ENCODE data around the gene BTF3. TPM values are rescaled to one million over a fixed set of nuclear protein-coding genes. Genes with fewer than 3 reads are reported as not detected.
"Not testable (repeated sequence)": the region's sequence is repeated elsewhere in the genome, so short reads cannot be mapped to it uniquely, and the experiment has no call there.

Gene BTF3
- total RNA-seq, 1 donor from 2014 or later = 325 TPM

DNA sequence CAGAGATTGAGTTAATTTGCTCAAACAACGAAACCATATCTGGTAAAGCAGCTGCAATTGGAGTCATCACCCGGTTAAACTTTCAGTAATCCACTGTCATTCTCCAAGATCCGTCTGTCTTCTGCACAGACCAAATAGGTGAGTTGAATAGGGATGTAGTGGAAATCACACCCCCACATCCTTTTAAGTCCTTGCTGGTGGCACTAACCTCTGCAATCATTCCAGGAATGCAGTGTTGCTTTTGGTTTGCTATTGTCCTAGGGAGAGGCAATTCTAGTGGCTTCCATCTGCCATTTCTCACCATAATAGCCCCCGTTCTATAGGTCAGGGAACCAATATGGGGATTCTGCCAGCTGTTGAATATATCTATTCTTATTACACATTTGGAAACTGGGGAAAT lies 14.6 kb upstream of the BTF3 start:
- DNase-seq (ENCODE audit: low spot score) = no peak
- intact Hi-C loops (cut with DNase I) = no loop called here

DNA sequence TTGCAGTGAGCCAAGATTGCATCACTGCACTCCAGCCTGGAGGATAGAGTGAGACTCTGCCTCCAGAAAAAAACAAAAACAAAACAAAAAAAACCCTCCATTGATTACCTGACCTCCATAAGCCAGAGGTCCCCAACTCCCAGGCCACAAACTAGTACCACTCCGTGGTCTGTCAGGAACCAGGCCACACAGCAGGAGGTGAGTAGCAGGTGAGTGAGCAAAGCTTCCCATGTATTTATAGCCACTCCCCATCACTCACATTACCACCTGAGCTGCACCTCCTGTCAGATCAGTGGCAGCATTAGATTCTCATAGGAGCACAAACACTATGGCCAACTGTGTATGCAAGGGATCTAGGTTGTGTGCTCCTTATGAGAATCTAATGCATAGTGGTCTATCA lies 13.7 kb upstream of the BTF3 start:
- no peak for DNase-seq (ENCODE audit: low spot score)
- intact Hi-C loops (cut with DNase I) = no loop called here

DNA sequence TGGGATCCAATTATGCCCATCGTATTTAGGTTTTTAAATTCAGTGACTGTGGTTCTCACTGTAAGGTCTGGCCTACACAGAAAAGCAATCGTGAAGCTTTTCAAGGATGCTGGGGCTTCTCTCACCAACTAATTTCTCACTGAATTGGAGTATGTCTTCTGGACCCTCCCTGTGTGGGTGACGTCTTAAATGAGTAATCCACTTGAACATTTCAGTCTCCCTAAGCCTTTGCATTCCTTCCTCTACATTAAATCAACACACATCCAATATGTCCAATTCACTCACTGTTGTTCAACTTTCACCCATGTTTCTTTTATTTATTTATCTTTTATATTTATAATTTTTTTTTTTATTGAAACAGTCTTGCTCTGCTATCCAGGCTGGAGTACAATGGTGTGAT lies 12.5 kb upstream of the BTF3 start:
- intact Hi-C loops (cut with DNase I) = no loop called here
- no peak for DNase-seq (ENCODE audit: low spot score)

DNA sequence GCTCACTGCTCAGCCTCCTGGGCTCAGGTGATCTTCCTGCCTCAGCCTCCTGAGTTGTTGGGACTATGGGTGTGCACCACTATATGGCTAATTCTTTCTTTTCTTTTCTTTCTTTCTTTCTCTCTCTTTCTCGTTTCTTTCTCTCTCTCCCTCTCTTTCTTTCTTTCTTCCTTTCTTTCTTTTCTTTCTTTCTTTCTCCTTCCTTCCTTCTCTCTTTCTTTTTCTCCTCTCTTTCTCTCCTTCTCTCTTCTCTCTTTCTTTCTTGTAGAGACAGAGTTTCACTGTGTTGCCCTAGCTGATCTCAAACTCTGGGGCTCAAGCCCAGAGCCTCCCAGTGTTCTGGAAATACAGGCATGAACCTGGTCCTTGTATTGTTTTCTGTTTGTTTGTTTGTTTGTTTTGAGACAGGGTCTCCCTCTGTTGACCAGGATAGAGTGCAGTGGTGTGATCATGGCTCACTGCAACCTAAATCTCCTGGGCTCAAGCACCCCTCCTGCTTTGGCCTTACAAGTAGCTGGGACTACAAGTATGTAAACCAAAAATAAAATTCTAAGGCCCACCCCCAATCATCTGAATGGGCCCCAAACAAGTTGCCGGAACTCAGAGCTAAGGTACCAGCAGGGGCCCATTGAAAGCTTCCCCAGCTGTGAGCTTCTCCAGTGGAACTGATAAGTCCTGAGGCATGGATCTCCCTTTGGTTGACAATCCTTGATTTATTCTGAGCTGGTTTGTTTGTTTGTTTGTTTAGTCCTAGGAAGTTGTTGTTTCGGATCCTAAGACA lies 11.9 kb upstream of the BTF3 start:
- intact Hi-C loops (cut with DNase I) = no loop called here
- DNase-seq (ENCODE audit: low spot score) = no peak

DNA sequence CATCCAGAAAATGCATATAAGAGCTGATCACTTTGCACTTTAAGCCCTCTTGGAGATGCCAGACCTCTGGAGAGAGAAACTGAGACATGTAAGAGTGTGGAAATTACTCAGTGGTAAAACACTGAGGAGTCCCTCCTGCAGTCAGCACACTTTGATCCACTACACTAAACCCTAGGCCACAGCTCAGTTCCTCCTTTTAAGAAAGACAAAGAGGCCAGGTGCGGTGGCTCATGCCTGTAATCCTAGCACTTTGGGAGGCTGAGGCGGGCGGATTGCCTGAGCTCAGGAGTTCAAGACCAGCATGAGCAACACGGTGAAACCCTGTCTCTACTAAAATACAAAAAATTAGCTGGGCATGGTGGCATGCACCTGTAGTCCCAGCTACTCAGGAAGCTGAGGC lies 11.0 kb upstream of the BTF3 start:
- DNase-seq (ENCODE audit: low spot score); intact Hi-C loops (cut with DNase I): not testable (repeated sequence)

DNA sequence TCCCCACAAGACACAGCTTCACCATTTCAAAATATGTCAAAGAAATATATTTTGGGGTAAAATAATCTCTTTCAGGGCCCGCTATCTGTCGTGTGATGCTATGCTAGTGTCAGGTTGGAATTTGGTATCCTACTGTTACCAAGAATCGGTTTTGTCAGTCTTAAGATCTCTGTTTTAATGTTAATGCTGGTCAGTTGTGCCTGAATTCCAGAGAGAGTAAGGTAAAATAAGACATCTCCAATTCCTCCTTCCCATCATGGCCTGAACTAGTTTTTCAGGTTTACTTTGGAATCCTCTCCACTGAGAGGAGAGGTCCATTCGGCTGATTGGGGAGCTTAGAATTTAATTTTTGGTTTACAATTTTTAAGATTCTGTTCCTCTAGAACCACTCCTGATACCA lies 10.4 kb upstream of the BTF3 start:
- intact Hi-C loops (cut with DNase I) = no loop called here
- DNase-seq (ENCODE audit: low spot score) = no peak

DNA sequence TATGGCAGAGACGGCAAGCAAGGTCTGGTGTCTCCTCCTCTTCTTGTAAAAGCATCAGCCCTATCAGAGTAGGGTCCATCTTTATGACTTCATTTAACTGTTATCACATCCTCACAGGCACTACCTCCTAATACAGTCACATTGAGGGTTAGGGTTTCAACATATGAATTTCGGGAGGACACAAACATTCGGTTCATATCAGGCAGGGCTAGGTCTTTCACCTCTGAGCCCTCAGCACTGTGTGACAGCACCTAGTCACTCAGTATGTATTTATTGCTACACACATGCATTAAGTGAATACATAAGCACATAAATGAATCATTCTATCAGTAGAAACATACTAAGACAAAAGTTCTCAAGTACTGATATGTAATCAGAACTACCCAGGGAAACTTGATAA lies 9.4 kb upstream of the BTF3 start:
- DNase-seq (ENCODE audit: low spot score) = no peak
- intact Hi-C loops (cut with DNase I) = no loop called here

DNA sequence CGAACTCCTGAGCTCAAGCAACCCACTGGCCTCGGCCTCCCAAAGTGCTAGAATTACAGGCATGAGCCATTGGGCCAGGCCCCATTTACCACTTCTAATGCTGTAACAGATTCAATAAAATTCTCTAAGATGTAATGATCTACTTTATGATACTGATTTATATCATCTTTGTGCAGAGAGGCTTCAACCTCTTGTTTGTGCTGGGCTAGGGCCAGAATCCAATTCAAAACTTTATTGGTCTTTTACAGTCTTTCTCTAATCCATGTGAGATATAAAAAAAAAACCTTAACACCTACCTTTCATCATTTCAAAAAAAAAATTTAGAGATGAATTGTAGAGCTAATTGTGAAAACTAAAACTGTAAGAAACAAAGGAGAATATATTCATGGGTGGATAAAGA lies 8.2 kb upstream of the BTF3 start:
- intact Hi-C loops (cut with DNase I) = no loop called here
- no peak for DNase-seq (ENCODE audit: low spot score)

DNA sequence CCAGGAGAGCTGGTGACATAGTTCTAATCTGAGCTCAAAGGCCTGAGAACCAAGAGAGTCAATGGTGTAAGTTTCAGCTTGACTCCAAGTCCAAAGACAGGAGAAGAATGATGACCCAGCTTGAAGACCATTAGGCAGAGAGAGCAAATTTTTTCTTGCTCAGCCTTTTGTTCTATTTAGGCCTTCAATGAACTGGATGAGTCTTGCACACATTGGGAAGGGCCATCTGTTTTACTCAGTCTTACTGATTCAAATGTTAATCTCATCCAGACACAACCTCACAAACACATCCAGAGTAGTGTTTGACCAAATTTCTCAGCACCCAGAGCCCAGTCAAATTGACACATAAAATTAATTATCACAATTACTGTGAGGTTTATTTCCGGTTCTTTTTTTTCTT lies 7.1 kb upstream of the BTF3 start:
- intact Hi-C loops (cut with DNase I) = no loop called here
- no peak for DNase-seq (ENCODE audit: low spot score)

DNA sequence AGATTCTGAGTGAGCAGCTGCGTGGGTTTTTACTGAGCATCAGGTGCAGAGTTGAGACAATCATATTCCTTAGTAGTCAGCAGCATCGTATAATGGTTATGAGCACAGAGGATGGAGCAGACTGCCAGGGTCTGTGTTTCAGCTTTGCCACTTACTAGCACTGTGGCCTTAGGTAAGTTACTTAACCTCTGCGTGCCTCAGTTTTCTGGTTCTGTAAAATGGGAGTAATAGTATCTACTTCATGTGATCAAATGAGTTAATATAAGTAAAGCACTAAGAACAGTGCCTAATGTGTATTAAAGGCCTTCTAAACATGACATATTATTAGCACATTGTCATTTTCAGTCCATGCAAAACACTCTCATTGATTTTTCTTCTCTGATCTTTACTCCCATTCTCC lies 4.8 kb upstream of the BTF3 start:
- DNase-seq (ENCODE audit: low spot score) = no peak
- intact Hi-C loops (cut with DNase I) = no loop called here

DNA sequence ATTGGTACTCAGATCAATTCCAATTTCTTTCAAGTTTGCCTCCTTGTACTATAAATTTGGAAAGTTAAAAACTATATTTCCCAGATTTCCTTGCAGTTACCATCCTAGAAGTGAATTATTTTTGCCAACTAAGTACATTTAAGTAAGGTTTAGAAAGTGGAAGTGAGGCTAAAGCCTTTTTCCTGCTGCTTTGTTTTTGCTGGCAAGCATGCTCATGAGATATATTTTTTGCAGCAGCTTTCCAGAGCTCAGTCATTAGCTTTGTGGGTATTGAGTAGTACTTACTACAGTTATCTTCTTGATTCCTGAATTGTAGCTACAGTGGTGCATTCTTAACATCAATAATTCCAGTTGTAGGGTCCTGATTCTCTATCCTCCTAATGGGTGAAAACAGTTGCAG lies 3.5 kb upstream of the BTF3 start:
- intact Hi-C loops (cut with DNase I) = no loop called here
- DNase-seq (ENCODE audit: low spot score) = no peak

DNA sequence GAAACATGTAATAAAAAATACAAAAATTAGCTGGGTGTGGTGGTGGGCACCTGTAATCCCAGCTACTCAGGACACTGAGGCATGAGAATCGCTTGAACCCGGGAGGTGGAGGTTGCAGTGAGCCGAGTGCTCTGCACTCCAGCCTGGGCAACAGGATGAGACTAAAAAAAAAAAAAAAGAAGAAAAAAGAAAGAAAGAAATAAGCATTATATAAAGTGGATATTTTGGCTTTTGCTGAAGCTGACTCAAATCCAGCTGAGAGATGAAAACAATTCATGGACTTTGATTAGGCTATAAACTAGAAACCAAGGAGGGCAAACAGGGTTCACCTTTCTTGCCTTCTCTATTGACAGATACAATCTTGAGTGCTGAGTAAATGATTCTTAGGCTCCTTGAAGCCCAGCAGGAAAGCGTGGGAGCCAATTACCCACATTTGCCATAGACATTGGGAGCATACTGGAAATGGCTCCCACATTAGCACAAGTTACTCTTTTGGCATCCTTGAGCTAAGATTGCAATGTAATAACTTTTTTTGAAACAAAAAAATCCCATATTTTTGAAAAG lies 2.4 kb upstream of the BTF3 start:
- intact Hi-C loops (cut with DNase I) = no loop called here
- DNase-seq (ENCODE audit: low spot score) = no peak

DNA sequence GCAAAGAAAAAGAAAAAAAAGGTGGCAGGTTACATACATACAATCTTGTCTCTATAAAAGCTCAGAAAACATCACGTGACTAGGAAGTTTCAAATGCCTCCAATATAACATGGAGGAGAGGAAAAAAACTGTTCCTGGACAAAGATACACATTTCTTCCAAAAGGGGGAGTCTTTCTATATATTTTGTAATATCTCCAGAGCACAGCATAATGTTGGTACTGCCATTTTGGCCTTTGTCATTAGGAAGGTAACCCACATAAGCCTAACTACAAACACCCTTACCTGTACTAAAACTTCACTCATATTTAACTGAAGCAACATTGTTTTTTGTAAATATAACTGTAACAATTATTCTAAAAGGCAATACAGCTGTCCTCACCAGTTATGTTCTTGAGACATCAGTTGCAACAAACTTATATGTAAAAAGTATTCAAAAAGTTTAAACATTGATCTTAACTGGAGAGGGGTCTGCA lies 1.2 kb upstream of the BTF3 start:
- intact Hi-C loops (cut with DNase I) = no loop called here
- DNase-seq (ENCODE audit: low spot score) = no peak

DNA sequence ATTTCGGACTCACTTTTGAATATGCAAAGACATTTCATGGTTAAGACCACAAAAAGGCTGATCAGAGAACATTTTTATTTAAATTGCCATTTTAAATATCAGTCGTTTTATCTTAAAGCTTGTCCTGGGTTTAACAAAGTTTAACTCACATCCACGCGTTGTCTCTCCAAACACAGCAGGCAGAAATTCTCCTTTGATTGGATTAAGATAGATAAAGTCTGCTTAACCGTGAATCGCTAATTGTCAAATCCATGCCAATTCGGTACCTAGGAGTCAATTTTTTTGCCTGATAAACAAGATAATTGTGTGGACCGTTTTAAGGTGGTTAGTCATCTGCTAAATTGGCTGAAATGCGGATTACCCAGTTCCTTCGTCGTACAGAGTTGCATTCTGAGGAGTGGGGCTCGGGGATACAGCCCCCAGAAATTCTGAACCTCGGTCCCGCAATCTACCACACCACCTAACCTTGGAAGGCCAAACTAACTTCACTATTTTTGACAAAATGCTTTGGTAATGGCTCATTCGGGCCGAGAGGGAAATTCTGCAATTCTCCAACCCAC lies 665 bp upstream of the BTF3 start:
- no peak for DNase-seq (ENCODE audit: low spot score)
- intact Hi-C loops (cut with DNase I) = no loop called here

DNA sequence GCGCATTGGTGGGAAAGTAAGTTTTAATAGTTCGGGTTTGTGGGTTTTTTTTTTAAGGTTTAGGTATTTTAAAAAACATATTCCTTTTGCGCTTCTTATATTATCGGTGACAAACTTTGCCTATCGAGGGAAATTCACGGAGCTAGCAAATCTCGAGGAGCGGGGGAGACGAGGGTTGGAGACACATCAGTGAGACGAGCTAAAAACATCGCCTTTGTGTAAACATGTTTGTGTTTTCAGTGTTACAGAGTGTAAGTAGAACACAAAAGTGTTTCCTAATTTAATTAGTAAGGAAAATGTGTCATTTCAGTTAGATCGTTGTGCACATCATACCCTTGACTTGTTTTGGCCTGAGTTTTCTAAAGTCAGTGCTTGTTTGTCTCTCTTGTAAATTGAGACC lies 945 bp downstream of the BTF3 start:
- intact Hi-C loops (cut with DNase I) = no loop called here
- no peak for DNase-seq (ENCODE audit: low spot score)

DNA sequence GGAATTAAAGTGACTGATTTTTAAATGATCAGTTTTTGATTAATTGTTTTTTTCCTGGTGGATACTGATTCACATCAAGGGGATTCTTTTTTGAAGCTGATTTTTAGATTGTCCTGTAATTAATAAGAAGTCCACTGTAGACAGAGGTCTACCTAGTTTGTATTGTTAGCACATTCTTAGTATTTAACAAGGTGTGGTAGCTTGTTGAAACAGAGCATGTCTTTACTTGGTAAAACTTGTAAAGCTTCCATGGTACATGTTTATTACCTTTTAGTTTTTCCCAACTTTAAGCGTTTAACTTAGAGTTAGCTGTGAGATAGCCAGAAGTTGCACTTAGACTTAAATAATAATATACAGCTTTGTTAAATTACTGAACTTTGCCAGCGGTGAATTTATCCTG lies 1.5 kb downstream of the BTF3 start:
- intact Hi-C loops (cut with DNase I) = no loop called here
- DNase-seq (ENCODE audit: low spot score) = no peak

DNA sequence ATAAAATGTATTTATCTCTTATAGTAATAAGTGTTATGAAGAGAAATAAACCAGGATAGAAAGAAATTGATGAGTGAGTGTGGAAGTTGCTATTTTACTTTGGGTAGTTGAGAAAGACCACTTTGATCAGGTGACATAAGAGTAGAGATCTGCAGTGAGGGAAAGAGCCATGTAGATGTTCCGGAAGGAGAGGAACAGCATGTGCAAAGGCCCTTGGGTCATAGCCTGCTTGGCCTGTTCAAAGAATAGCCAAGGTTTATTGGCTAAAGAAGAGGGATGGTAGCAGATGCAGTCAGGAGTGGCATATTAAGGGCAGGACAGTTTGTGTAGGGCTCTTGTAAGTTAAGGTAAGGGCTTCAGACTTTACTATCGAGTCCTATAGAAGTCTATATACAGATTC lies 3.2 kb downstream of the BTF3 start:
- intact Hi-C loops (cut with DNase I) = no loop called here
- DNase-seq (ENCODE audit: low spot score) = no peak

DNA sequence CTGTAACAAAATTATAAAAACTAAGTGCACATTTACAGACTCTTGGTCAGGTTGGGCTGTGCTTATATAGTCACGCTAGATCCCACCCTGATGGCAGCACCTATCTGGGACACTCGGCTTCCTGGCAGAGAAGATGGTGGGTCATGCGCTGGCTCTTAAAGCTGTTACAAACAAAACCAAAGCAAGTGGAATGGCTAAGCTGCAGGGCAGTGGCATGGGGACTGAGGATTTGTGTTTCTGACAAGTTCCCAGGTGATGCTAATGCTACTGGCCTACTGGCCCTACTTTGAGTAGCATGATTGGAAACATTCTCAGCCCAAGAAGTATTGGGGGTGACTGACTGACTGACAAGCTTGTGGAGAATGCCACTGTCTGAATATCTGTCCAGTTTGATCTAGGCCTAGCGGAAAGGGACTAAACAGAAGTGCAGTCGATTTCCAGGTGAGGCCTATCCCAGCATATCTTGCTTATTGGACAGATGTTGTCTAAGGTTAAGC lies 8.3 kb downstream of the BTF3 start:
- intact Hi-C loops (cut with DNase I) = no loop called here
- DNase-seq (ENCODE audit: low spot score) = no peak

DNA sequence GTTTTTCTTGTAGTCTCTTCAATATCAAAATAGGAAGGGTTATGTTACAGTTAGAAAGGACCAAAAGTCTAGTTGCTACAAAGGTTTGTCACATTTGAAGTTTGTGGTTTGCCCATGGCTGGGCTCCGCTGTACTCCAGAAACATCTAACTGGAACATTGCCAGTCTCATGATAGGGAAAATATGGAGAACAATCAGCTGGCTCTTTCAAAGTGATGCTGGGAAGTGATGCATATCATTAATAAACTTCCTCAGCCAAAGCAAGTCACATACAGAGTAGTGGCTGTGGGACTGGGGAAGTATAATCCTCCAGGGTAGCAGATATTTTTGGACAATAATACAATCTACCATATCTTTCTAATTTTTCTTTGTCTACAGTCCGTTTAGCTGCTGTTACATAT lies 8.8 kb downstream of the BTF3 start:
- intact Hi-C loops (cut with DNase I) = no loop called here
- DNase-seq (ENCODE audit: low spot score) = no peak

DNA sequence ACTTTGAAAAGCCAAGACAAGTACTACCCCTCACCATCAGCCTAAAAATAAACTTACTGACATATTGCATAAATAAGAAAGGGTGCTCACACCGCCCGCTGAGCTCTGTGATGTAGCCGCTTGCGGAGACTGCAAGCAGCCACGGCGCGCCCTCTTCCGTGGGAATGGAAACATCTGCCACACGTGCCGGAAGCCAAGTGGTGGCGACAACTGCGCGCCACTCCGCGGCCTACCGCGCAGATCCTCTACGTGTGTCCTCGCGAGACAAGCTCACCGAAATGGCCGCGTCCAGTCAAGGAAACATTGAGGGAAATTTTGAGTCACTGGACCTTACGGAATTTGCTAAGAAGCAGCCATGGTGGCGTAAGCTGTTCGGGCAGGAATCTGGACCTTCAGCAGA lies 10.3 kb downstream of the BTF3 start:
- DNase-seq (ENCODE audit: low spot score); intact Hi-C loops (cut with DNase I): not testable (repeated sequence)

DNA sequence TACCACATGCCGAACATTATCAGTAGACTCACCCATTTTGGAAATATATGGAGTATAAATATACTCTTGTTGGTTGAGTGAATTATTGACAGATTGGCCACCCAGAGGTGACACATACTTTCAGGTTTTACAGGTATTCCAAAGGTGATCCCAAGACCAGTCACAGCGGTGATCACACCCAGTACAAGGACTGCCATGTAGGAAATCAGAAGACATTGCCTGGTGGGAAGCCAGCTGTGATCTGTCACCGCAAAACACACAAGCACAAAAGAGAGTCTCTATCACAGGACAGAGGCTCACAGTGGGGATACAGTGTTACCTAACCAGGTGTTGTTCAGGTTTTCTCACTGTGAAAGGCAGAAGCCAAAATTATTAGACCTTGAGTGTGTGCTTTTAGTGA lies 15.8 kb downstream of the BTF3 start:
- intact Hi-C loops (cut with DNase I) = no loop called here
- DNase-seq (ENCODE audit: low spot score) = no peak

Measured in cardiac septum (tissue), 1 donor.